ENCODE measurements around the gene CACNB4. TPM values are rescaled to one million over a fixed set of nuclear protein-coding genes. Genes with fewer than 3 reads are reported as not detected.
A peak's percentile ranks its signal among the peaks of the same experiment; 100 is the strongest.

The CACNB4 gene
- total and polyA plus RNA-seq, 2 donors, result 4.8 to 33.9 TPM

DNA sequence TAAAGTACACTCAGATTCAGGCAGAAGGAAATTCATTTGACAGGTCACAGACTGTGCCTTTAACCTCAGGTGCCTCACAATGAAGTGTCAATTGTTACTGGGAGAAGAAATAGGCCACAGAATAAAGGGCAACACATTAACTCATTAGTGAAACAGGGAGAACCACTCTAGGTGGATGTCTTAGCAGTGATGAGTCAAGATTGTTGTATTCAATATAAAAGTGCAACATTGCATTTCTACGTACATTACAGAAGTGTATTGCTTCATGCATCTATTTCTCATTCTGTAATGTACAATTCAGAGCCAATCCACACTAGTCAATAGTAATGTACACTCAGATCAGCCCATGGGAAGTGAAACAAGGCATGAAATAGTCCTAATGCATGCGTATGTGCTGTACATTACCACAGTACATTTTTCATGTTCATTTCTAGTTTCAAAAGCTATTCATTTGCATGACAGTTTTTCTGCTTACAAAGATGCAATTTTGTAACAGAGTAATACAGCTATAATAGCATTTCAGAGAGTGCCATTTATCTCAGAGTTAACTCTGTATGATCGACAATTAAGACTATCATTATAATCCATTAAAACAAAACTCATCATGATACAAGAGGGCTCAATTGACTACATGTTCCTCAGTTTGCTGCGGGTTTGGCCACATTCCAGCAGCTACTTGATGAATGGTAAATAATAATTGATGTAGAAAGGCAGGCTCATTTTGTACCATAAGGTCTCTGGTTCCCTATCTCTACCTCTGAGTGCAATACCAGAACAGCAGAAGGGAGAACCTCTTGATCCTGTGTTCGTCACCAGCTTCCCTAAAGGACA lies 258.4 kb downstream of the CACNB4 start:
- no peak for DNase-seq (ENCODE audit: extremely low spot score)
- H3K4me3 ChIP-seq (ENCODE audit: low read depth, low read length), result no peak overlapping the region
- H3K4me1 ChIP-seq (ENCODE audit: insufficient read depth), result no peaks in the 10 kb centered on the region
- no peaks in the 10 kb centered on the region for H3K36me3 ChIP-seq (ENCODE audit: insufficient read depth)
- H3K27ac ChIP-seq (ENCODE audit: low read depth), result no peak overlapping the region
- WGBS, result 89% methylated on average over 5 of the region's 5 CpGs

DNA sequence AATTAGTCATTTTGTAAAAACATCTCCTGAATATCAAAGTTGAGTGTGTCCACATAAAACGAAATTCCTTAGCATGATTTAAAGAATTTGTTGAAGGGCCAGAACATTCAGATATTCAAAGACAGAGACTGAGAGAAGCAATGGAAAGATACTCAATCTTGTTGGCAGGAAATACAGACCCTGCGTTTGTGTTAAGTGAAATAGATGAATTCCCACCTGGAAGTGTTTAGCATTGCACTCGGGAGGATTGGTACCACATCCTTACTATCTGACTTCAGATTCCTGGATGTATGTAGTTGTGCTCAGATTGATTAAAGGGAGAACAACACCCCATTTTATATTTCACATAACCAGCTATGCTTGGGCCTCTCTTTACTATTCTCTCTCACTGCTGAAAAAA lies 260.9 kb downstream of the CACNB4 start:
- H3K36me3 ChIP-seq (ENCODE audit: insufficient read depth), result no peaks in the 10 kb centered on the region
- no peak overlapping the region for H3K4me3 ChIP-seq (ENCODE audit: low read depth, low read length)
- WGBS, result 79% methylated on average over 3 of the region's 3 CpGs
- DNase-seq (ENCODE audit: extremely low spot score), result no peak
- H3K4me1 ChIP-seq (ENCODE audit: insufficient read depth), result no peaks in the 10 kb centered on the region
- no peak overlapping the region for H3K27ac ChIP-seq (ENCODE audit: low read depth)

DNA sequence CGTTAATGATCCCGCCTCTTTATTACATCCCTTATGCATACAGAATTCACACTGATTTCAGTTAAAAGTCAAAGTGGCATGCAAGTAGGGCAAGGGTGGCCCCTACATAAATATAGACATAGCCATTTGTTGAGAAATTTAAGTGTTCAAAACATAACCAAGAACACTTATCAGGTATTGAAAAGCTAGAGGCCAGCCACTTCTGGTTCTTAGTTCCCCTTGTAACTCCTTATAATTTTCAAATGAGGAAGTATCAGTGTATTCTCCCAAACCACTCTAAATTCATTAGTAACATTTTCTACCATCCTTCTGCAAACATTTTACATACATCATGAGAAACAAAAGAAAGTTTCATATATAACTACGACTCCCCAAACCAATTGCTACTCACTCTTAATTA lies 264.9 kb downstream of the CACNB4 start:
- no peaks in the 10 kb centered on the region for H3K36me3 ChIP-seq (ENCODE audit: insufficient read depth)
- no peak for DNase-seq (ENCODE audit: extremely low spot score)
- no peak overlapping the region for H3K4me3 ChIP-seq (ENCODE audit: low read depth, low read length)
- H3K4me1 ChIP-seq (ENCODE audit: insufficient read depth), result no peaks in the 10 kb centered on the region
- no peak overlapping the region for H3K27ac ChIP-seq (ENCODE audit: low read depth)
- 89% methylated on average over 3 of the region's 3 CpGs for WGBS

DNA sequence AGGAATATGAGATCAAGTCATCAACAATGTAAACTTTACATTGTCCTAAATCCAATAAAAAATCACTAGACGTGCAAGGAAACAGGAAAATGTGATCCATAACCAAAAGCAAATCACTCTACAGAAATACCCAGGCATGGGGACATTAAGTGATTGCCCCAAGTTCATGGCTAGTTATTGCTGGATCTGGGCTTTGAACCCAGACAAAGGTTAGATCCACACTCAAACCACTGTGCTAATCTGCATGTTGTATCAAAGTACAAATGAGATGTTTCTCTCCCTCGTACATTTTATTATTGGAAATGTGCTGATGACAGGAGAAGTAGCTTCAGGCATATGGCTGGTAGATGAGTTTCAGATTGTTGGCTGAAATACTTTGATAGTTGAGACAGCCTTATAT lies 267.9 kb downstream of the CACNB4 start:
- no peak for DNase-seq (ENCODE audit: extremely low spot score)
- Histone ChIP-seq H3K4me3 (ENCODE audit: low read depth, low read length) (no peak overlapping the region), H3K36me3 (ENCODE audit: insufficient read depth) (no peaks in the 10 kb centered on the region), H3K4me1 (ENCODE audit: insufficient read depth) (no peaks in the 10 kb centered on the region), H3K27ac (ENCODE audit: low read depth) (no peak overlapping the region)
- WGBS, result 81% methylated on average over 2 of the region's 2 CpGs

DNA sequence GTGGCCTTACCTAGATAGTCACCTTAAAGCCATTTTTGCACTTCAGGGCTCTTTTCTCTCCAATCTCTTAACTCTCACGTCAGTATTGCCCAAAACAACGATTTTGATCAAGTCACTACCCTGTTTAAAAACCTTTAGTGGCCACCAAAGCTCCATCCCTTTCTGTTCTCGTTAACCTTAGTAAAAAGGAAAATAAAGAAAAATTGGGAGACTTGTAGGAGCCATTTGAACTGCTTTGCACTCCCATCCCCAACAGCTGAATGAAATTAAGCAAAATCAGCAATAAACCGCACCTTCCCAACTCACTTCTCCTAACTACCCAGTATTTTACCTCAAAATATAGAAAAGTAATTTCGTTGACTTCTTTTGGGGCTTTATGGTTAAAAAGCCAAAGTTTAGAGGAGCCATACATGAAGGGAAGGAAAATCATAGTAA lies 269.9 kb downstream of the CACNB4 start:
- H3K4me3 ChIP-seq (ENCODE audit: low read depth, low read length), result peak overlapping the region; percentile 83
- no peak overlapping the region for H3K27ac ChIP-seq (ENCODE audit: low read depth)
- 84% methylated on average over 5 of the region's 5 CpGs for WGBS
- DNase-seq (ENCODE audit: extremely low spot score), result no peak
- no peaks in the 10 kb centered on the region for H3K4me1 ChIP-seq (ENCODE audit: insufficient read depth)
- H3K36me3 ChIP-seq (ENCODE audit: insufficient read depth), result no peaks in the 10 kb centered on the region

DNA sequence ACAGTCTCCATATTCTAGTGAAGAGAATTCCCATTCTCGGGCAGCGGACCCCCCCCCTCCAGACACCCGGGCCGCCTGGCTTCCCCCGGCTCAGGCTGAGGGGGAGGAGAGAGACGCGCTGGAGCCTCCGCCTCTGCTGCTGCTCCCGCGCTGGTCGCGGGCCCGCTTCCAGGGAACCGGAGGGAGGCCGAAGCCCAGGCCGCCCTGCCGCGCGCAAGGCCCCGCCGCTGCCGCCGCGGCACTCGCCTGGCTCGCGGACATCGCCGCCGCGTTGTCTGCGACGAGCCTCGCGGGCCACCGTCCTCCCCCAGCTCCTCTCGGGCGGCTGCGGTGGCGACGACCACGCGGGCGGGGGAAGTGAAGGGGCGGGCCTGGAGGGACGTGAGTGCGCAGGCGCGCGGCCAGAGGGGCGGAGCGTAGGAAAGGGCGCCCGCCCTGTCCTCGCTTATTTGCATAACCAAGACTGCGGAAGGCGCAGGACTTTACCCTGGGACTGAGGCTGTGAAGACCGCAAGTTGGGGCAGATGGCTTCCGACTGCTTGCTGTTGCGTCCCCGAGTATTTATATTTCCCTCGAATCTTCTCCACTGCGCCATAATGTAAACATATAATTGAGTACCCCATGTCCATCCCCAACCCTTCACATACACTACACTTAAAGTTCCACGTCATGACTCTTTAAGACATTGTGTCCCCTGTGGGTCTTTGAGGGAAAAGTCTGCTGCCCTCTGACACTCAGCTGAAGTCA lies 270.5 kb downstream of the CACNB4 start, which contains the start of gene ARL5A:
Gene ARL5A (minus strand): TSS at position 279 of the 747 bp plus-strand sequence. CDS start 245 bp downstream, at position 34.
- Histone ChIP-seq H3K27ac (ENCODE audit: low read depth) (peak within 1 kb of the TSS; percentile 71), H3K4me3 (ENCODE audit: low read depth, low read length) (peak within 1 kb of the TSS; percentile 83), H3K36me3 (ENCODE audit: insufficient read depth) (no peaks in the 10 kb centered on the region), H3K4me1 (ENCODE audit: insufficient read depth) (no peaks in the 10 kb centered on the region)
- WGBS, result under 1% methylated on average over 64 of the region's 64 CpGs
- peak; percentile 81 for DNase-seq (ENCODE audit: extremely low spot score)

DNA sequence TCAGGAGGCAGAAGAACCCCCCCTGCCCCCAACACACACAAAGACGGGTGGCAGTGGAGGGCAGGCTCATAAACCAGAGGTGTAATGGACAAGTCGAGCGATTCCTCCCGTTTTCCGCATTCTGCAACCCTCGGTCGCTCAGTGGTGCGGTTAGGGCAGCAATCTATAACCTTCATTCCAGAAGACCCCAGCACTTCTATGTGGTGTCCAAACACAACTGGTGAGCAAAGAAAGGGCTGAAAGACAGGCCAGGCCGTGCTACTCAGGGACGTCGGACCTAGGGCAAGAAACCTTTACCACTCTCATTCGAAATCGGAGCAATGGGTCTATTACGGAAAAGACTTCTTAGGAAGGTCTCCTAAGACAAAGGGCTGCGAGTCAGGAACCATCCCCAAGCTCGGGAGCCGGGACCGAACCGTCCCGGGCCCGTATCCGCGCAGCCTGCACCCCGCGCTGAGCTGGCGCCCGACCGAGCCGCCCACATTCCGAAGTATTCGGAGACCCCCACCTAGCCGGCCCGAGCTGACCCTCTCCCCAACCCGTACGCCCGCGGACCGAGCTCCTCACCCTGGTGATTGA lies 271.2 kb downstream of the CACNB4 start:
- WGBS, result under 1% methylated on average over 38 of the region's 38 CpGs
- H3K4me3 ChIP-seq (ENCODE audit: low read depth, low read length), result peak overlapping the region; percentile 83
- no peaks in the 10 kb centered on the region for H3K4me1 ChIP-seq (ENCODE audit: insufficient read depth)
- DNase-seq (ENCODE audit: extremely low spot score), result no peak
- no peak overlapping the region for H3K27ac ChIP-seq (ENCODE audit: low read depth)
- no peaks in the 10 kb centered on the region for H3K36me3 ChIP-seq (ENCODE audit: insufficient read depth)

DNA sequence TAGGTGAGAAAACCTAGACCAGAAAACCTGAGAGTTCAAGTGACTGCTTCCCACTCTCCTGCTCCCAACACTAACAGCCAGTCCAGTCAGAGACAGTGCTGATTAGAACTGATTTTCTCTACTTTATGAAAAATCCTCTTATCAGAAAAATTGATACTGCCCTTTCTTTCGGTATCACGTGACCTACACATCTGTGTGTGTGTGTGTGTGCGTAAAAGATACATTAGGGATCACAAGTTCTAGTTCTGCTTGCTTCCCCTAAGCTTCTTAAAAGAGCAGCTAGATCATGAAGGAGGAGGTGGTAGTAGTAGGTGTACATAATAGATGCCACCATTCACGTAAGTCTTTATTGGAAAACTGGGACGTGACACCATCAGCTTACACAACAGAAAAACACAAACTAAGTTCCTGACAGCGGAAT lies 272.1 kb downstream of the CACNB4 start:
- H3K36me3 ChIP-seq (ENCODE audit: insufficient read depth), result no peaks in the 10 kb centered on the region
- 35% methylated on average over 6 of the region's 6 CpGs for WGBS
- no peak overlapping the region for H3K27ac ChIP-seq (ENCODE audit: low read depth)
- no peak for DNase-seq (ENCODE audit: extremely low spot score)
- no peaks in the 10 kb centered on the region for H3K4me1 ChIP-seq (ENCODE audit: insufficient read depth)
- peak overlapping the region; percentile 4 for H3K4me3 ChIP-seq (ENCODE audit: low read depth, low read length)

DNA sequence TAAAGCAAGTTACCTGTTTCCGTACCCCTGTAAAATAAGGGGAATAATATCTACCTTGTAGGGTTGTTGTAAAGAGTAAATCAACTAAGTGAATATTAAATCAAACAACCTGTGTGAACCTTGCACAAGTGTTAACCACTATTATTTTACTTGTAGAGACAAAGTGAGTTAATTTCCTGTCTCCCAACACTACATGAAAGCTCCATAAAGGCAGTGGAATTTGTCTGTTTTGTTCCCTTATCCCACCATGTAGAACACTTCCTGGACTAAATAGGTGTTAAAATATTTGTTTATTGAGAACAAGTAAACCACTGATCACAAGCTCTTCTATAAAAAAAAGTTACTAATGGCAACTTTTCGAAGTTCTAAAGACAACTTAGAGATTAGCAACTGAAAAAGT lies 274.0 kb downstream of the CACNB4 start:
- Histone ChIP-seq H3K4me3 (ENCODE audit: low read depth, low read length) (no peak overlapping the region), H3K4me1 (ENCODE audit: insufficient read depth) (no peaks in the 10 kb centered on the region), H3K27ac (ENCODE audit: low read depth) (no peak overlapping the region), H3K36me3 (ENCODE audit: insufficient read depth) (no peaks in the 10 kb centered on the region)
- no peak for DNase-seq (ENCODE audit: extremely low spot score)
- WGBS, result 73% methylated on average over 2 of the region's 2 CpGs

DNA sequence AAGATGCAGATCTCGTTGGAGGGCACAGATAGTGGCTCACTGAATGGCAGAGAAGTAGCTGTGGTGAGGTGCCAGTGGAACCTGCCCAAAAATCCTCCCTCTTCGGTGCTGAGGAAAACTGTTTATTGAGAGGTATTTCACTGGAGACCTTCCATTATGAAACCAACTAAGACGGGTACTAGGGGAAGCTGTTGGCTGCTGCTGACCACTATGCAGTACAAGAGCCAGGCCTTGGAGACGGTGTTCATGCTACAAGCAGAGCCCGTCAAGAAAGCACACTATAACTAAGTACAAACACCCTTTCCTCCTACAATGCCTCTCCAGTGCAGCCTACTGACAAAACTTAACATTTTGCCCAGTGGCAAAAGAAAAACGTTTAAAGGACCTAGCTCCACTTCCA lies 275.2 kb downstream of the CACNB4 start:
- WGBS, result 42% methylated on average over 6 of the region's 6 CpGs
- H3K4me3 ChIP-seq (ENCODE audit: low read depth, low read length), result no peak overlapping the region
- no peaks in the 10 kb centered on the region for H3K36me3 ChIP-seq (ENCODE audit: insufficient read depth)
- DNase-seq (ENCODE audit: extremely low spot score), result no peak
- no peak overlapping the region for H3K27ac ChIP-seq (ENCODE audit: low read depth)
- no peaks in the 10 kb centered on the region for H3K4me1 ChIP-seq (ENCODE audit: insufficient read depth)

DNA sequence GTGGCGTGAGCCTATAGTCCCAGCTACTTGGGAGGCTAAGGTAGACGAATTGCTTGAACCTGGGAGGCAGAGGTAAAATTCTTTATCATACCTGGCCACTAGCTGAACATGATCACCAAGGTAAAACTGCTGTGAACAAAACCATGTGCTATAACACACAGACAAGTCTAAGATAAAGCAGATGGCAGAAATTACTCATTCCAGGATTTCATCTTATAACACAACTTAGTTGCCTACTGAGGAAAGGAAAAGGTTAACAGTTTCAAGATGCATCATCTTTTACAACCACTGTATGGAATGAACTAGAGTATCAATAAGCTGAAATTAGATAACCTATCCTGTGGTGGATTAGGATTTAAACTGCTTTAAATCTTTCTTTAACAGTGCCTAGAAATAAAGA lies 278.9 kb downstream of the CACNB4 start:
- no peak for DNase-seq (ENCODE audit: extremely low spot score)
- H3K4me1 ChIP-seq (ENCODE audit: insufficient read depth), result no peaks in the 10 kb centered on the region
- WGBS, result 97% methylated on average over 2 of the region's 2 CpGs

DNA sequence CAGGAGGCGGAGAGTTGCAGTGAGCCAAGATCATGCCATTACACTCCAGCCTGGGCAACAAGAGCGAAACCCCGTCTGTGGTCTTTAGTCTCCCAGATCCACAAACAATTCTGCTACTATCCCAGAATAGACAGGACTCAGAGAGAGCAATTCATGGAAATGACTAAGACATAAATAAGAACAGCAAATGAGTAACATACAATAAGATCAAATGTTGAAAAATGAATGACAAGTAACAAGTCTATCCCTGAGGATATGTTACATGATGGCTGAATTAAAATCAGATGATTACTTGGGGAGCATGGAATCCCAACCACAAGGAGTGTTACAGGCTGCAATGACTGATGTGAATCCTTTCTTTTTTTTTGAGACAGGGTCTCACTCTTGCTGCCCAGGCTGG lies 280.9 kb downstream of the CACNB4 start:
- Histone ChIP-seq H3K36me3 (ENCODE audit: insufficient read depth) (peaks cover 2% of the 10 kb centered on the region), H3K4me3 (ENCODE audit: low read depth, low read length) (no peak overlapping the region), H3K4me1 (ENCODE audit: insufficient read depth) (no peaks in the 10 kb centered on the region), H3K27ac (ENCODE audit: low read depth) (no peak overlapping the region)
- DNase-seq (ENCODE audit: extremely low spot score), result no peak
- 93% methylated on average over 3 of the region's 3 CpGs for WGBS

More for the DNA sequence above, 278.9 kb downstream of the CACNB4 start:
- H3K36me3 ChIP-seq (ENCODE audit: insufficient read depth), result peaks cover 2% of the 10 kb centered on the region
- H3K4me3 ChIP-seq (ENCODE audit: low read depth, low read length), result no peak overlapping the region
- no peak overlapping the region for H3K27ac ChIP-seq (ENCODE audit: low read depth)

DNA sequence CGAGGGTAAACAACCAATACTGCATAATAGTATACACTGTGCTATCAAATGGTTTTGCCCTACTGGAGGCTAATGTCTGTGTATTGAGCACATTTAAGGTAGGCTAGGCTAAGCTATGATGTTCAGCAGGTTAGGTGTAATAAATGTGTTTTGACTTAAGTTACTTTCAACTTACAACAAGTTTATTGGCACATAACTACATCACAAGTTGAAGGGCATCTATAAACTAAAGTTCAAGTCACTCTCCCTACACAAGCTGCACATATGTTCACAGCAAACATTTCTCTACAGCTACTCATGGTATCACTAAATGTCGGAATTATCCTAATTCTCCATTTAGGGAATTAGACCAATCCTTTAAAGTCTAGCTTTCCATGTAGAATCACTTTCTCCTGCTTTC lies 282.0 kb downstream of the CACNB4 start:
- Histone ChIP-seq H3K27ac (ENCODE audit: low read depth) (no peak overlapping the region), H3K4me1 (ENCODE audit: insufficient read depth) (no peaks in the 10 kb centered on the region), H3K36me3 (ENCODE audit: insufficient read depth) (peaks cover 2% of the 10 kb centered on the region), H3K4me3 (ENCODE audit: low read depth, low read length) (no peak overlapping the region)
- no peak for DNase-seq (ENCODE audit: extremely low spot score)
- 92% methylated on average over 2 of the region's 2 CpGs for WGBS
